B cell (primary cell): ENCODE measurements around the gene GRM3. TPM values are rescaled to one million over a fixed set of nuclear protein-coding genes. Genes with fewer than 3 reads are reported as not detected.

Experiments
- ATAC-seq: fragments of 200-7000 bp; cut with Tn5 transposase; one replicate; pipeline ENCODE4 v1.10.0; 2021; ENCODE audit warnings: low read depth, mild to moderate bottlenecking, moderate number of reproducible peaks, moderate library complexity
- CTCF ChIA-PET: fragments of 350-600 bp; sonication (Branson Sonifier 250); formaldehyde crosslinking; loops from one replicate; lab custom pipeline; 2021; ENCODE audit warnings: antibody characterized with exemption, inconsistent platforms; lab: Charles Lee
- POLR2A ChIA-PET: fragments of 350-600 bp; sonication (Branson Sonifier 250); formaldehyde crosslinking; loops from one replicate; lab custom pipeline; 2021; ENCODE audit warnings: antibody characterized with exemption; lab: Charles Lee
- DNase-seq: peaks from one replicate; pipeline ENCODE4 v3.0.0; 2013
- H2AFZ ChIP-seq: 2 replicates; pipeline ENCODE4 v1.6.1; 2012; ENCODE audit warnings: mild to moderate bottlenecking, low read depth, low read length; ENCODE audit not compliant: insufficient read depth, poor library complexity, severe bottlenecking
- H3K27ac ChIP-seq, 2 donors: 1 replicate in 1 of 2; 2 replicates in 1 of 2; pipeline ENCODE4 v1.5.1; 2012 to 2013; ENCODE audit warnings: low read length in 2 of 2, mild to moderate bottlenecking in 2 of 2, moderate library complexity in 1 of 2
- H3K27me3 ChIP-seq, 4 experiments: fragments of 200-600 bp in 1 of 4; sonication (generic) in 1 of 4; replicated peaks in 1 of 4; 1 replicate in 2 of 4; 2 replicates in 2 of 4; pipeline versions ENCODE4 v1.6.1 to v1.7.0; 2013 to 2016; ENCODE audit warnings: low read length in 3 of 4, mild to moderate bottlenecking in 2 of 4, mixed read lengths in 1 of 4, moderate library complexity in 1 of 4; ENCODE audit not compliant: insufficient read depth in 4 of 4, control insufficient read depth in 3 of 4; ENCODE audit errors: control extremely low read depth in 1 of 4
- H3K36me3 ChIP-seq, 2 experiments: replicated peaks in 1 of 2; 1 replicate in 1 of 2; 2 replicates in 1 of 2; pipeline versions ENCODE4 v1.6.1 to v1.7.1; 2013; ENCODE audit warnings: low read length in 1 of 2; ENCODE audit not compliant: insufficient read depth in 2 of 2, control insufficient read depth in 1 of 2; ENCODE audit errors: control extremely low read depth in 1 of 2, extremely low read depth in 1 of 2
- H3K4me1 ChIP-seq, 2 donors: fragments of 200-600 bp in 1 of 2; sonication (generic) in 1 of 2; 1 replicate in 1 of 2; 2 replicates in 1 of 2; pipeline versions ENCODE4 v1.5.1 to v1.6.1; 2013 to 2017; ENCODE audit warnings: low read length in 2 of 2; ENCODE audit not compliant: control insufficient read depth in 2 of 2, insufficient read depth in 2 of 2
- H3K4me2 ChIP-seq: replicated peaks from 2 replicates; pipeline ENCODE3; 2012; ENCODE audit warnings: mild to moderate bottlenecking, low read depth, low read length; ENCODE audit not compliant: poor library complexity, severe bottlenecking
- H3K4me3 ChIP-seq, 5 experiments: fragments of 200-600 bp in 1 of 5; sonication (generic) in 1 of 5; 1 replicate in 3 of 5; 2 replicates in 2 of 5; pipeline versions ENCODE4 v1.5.1 to v1.7.0; 2011 to 2016; ENCODE audit warnings: low read length in 4 of 5, mild to moderate bottlenecking in 4 of 5, low read depth in 2 of 5, control low read depth in 1 of 5, moderate library complexity in 1 of 5; ENCODE audit not compliant: insufficient read depth in 1 of 5; ENCODE audit errors: control extremely low read depth in 1 of 5, extremely low read depth in 1 of 5
- H3K79me2 ChIP-seq: fragments of 200-600 bp; sonication (generic); one replicate; pipeline ENCODE4 v1.6.0; 2016; ENCODE audit warnings: low read length; ENCODE audit not compliant: control insufficient read depth, insufficient read depth
- H3K9ac ChIP-seq: fragments of 200-600 bp; sonication (generic); 2 replicates; pipeline ENCODE4 v1.6.1; 2017; ENCODE audit warnings: mild to moderate bottlenecking, low read length, moderate library complexity
- H3K9me3 ChIP-seq, 3 donors: one replicate each; pipeline versions ENCODE4 v1.6.1 to v1.7.1; 2013; ENCODE audit warnings: low read length in 2 of 3; ENCODE audit not compliant: control insufficient read depth in 2 of 3, insufficient read depth in 1 of 3; ENCODE audit errors: control extremely low read depth in 1 of 3
- H4K20me1 ChIP-seq: 2 replicates; pipeline ENCODE4 v1.6.0; 2012; ENCODE audit warnings: mild to moderate bottlenecking, low read length; ENCODE audit not compliant: insufficient read depth, control insufficient read depth, poor library complexity, severe bottlenecking
- H3K27ac Mint-ChIP-seq: one replicate; pipeline ENCODE4 v1.8.0; 2021; ENCODE audit warnings: mixed read lengths
- H3K27me3 Mint-ChIP-seq: one replicate; pipeline ENCODE4 v1.8.0; 2021; ENCODE audit warnings: mixed read lengths
- H3K4me1 Mint-ChIP-seq: one replicate; pipeline ENCODE4 v1.8.0; 2021; ENCODE audit warnings: mixed read lengths
- H3K4me3 Mint-ChIP-seq: one replicate; pipeline ENCODE4 v1.8.0; 2021; ENCODE audit warnings: mixed read lengths
- H3K9me3 Mint-ChIP-seq: one replicate; pipeline ENCODE4 v1.8.0; 2022; ENCODE audit warnings: mixed read lengths; ENCODE audit not compliant: insufficient read depth
- EZH2 ChIP-seq: IDR thresholded peaks from 2 replicates; pipeline ENCODE4 v1.6.1; 2012; ENCODE audit warnings: borderline replicate concordance, low read depth, mild to moderate bottlenecking, moderate library complexity, low read length; ENCODE audit not compliant: insufficient read depth, poor library complexity, severe bottlenecking
- WGBS: methylation state at CpG from one replicate; pipeline ENCODE4 v1.1.5; 2013; ENCODE audit warnings: missing lambda C conversion rate; ENCODE audit not compliant: insufficient coverage; 5-methylcytosine and 5-hydroxymethylcytosine counted together
- intact Hi-C: fragments of 100-400 bp; cut with micrococcal nuclease; formaldehyde crosslinking; loops from one replicate; pipeline ENCODE4 v1.10.0; 2022
- polyA plus RNA-seq: library from polyadenylated mRNA; depleted of rRNA; stranded (reverse); fragments of >200 nt; gene quantifications from 2 replicates; pipeline ENCODE4 v1.2.3, GENCODE V29; 2012
- total RNA-seq, 2 donors: library from RNA; stranded (reverse); fragments of 120-200 nt in 1 of 2; gene quantifications; 1 replicate in 1 of 2; 2 replicates in 1 of 2; pipeline versions ENCODE4 v1.2.3 to v1.2.4, GENCODE V29; 2013 to 2022
- TF ChIP-seq, protein P1 (sequence below): fragments of 200-600 bp; IDR thresholded peaks from one replicate; pipeline ENCODE4 v1.8.0; 2022; ENCODE audit warnings: antibody characterized with exemption, mild to moderate bottlenecking

GRM3 gene
- total and polyA plus RNA-seq, 2 donors (not counting 1 experiment from before 2014, with no cell fraction given): not detected

DNA sequence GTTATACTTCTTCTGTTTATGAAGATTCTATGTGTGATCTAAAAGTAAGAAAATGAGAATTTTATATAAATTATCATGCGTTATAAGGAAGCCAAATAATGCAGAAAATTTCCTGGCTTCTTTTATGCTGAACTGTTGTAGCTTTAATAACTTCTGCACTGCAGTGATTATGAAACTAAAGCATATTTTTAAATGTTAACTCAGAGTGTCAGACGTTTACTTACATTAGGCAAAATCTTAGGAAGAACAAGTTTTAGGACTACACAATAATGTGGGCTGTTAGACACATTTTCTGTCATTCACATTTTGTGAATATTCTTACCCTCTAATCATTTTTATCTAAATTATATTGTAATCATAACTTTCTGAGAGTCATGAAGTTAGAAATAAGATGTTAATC is 22.0 kb downstream of the GRM3 start:
- H3K4me3 ChIP-seq: no peak overlapping the region
- H3K79me2 ChIP-seq: no peaks in the 10 kb centered on the region
- ChIA-PET CTCF (no interaction called here), POLR2A (no interaction called here)
- H2AFZ ChIP-seq: no peak overlapping the region
- TF ChIP-seq, protein P1, sequence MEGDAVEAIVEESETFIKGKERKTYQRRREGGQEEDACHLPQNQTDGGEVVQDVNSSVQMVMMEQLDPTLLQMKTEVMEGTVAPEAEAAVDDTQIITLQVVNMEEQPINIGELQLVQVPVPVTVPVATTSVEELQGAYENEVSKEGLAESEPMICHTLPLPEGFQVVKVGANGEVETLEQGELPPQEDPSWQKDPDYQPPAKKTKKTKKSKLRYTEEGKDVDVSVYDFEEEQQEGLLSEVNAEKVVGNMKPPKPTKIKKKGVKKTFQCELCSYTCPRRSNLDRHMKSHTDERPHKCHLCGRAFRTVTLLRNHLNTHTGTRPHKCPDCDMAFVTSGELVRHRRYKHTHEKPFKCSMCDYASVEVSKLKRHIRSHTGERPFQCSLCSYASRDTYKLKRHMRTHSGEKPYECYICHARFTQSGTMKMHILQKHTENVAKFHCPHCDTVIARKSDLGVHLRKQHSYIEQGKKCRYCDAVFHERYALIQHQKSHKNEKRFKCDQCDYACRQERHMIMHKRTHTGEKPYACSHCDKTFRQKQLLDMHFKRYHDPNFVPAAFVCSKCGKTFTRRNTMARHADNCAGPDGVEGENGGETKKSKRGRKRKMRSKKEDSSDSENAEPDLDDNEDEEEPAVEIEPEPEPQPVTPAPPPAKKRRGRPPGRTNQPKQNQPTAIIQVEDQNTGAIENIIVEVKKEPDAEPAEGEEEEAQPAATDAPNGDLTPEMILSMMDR: no peak
- no peak for TF ChIP-seq EZH2
- no peaks in the 10 kb centered on the region for H4K20me1 ChIP-seq
- no peaks in the 10 kb centered on the region for H3K4me1 ChIP-seq
- H3K27me3 ChIP-seq: no peaks in the 10 kb centered on the region
- Mint-ChIP-seq H3K9me3 (no peaks in the 10 kb centered on the region), H3K27ac (no peak overlapping the region), H3K4me1 (no peaks in the 10 kb centered on the region), H3K4me3 (no peak overlapping the region), H3K27me3 (no peaks in the 10 kb centered on the region)
- no peak for DNase-seq
- H3K27ac ChIP-seq: no peak overlapping the region
- intact Hi-C loops: no loop called here
- H3K4me2 ChIP-seq: no peak overlapping the region
- no peaks in the 10 kb centered on the region for H3K9me3 ChIP-seq
- no CpG with 5 or more reads among the region's 2 CpGs for WGBS
- H3K36me3 ChIP-seq: no peaks in the 10 kb centered on the region
- no peak overlapping the region for H3K9ac ChIP-seq
- no peak for ATAC-seq

- ATAC-seq: no peak
- Histone ChIP-seq H3K4me1 (no peaks in the 10 kb centered on the region), H3K27me3 (no peaks in the 10 kb centered on the region), H4K20me1 (no peaks in the 10 kb centered on the region), H3K27ac (no peak overlapping the region), H3K79me2 (no peaks in the 10 kb centered on the region), H2AFZ (no peak overlapping the region), H3K9ac (no peak overlapping the region), H3K4me3 (no peak overlapping the region), H3K9me3 (no peaks in the 10 kb centered on the region), H3K4me2 (no peak overlapping the region), H3K36me3 (no peaks in the 10 kb centered on the region)
- CTCF ChIA-PET: no interaction called here
- no peak for TF ChIP-seq EZH2
- TF ChIP-seq, protein P1: no peak
- Mint-ChIP-seq H3K27me3 (no peaks in the 10 kb centered on the region), H3K4me1 (no peaks in the 10 kb centered on the region), H3K9me3 (no peaks in the 10 kb centered on the region), H3K4me3 (no peak overlapping the region), H3K27ac (no peak overlapping the region)
- 77% methylated on average over 2 of the region's 4 CpGs for WGBS
- intact Hi-C loops: no loop called here
- POLR2A ChIA-PET: no interaction called here
- DNase-seq: no peak
Measured at GRCh38 chr7:86667732-86668131, 24.0 kb downstream of the GRM3 start.
